HG02973 (cell line): ENCODE results near the gene USP32.

Experiments
- ATAC-seq: cut with Tn5 transposase; IDR thresholded peaks from one replicate; pipeline ENCODE4 v1.9.1; 2021; ENCODE audit warnings: moderate library complexity; ENCODE audit not compliant: unreplicated experiment

USP32 gene

GRCh38 chr17:60139438-60140285, 252.3 kb downstream of the USP32 start:
- ATAC-seq: no peak

- no peak for ATAC-seq
These were observed 253.0 kb downstream of the USP32 start for GRCh38 chr17:60138769-60139437.

- ATAC-seq: no peak
These were observed 254.2 kb downstream of the USP32 start for GRCh38 chr17:60137731-60138130.

- ATAC-seq: no peak
These were observed 255.8 kb downstream of the USP32 start for GRCh38 chr17:60135951-60136666.

- ATAC-seq: peak; percentile 88
These were observed 256.6 kb downstream of the USP32 start for GRCh38 chr17:60135151-60135950.

GRCh38 chr17:60134396-60135150, 257.4 kb downstream of the USP32 start:
- ATAC-seq: peak; percentile 21

GRCh38 chr17:60130466-60130865, 261.5 kb downstream of the USP32 start:
- no peak for ATAC-seq

- no peak for ATAC-seq
These were observed 262.8 kb downstream of the USP32 start for GRCh38 chr17:60129164-60129563.
